HG02884 (cell line): Measurements from ENCODE around the gene HCRTR1.

Experiments used
- ATAC-seq: cut with Tn5 transposase; IDR thresholded peaks from one replicate; pipeline ENCODE4 v1.9.1; 2021; ENCODE audit warnings: mild to moderate bottlenecking, moderate library complexity; ENCODE audit not compliant: unreplicated experiment

Gene HCRTR1

DNA sequence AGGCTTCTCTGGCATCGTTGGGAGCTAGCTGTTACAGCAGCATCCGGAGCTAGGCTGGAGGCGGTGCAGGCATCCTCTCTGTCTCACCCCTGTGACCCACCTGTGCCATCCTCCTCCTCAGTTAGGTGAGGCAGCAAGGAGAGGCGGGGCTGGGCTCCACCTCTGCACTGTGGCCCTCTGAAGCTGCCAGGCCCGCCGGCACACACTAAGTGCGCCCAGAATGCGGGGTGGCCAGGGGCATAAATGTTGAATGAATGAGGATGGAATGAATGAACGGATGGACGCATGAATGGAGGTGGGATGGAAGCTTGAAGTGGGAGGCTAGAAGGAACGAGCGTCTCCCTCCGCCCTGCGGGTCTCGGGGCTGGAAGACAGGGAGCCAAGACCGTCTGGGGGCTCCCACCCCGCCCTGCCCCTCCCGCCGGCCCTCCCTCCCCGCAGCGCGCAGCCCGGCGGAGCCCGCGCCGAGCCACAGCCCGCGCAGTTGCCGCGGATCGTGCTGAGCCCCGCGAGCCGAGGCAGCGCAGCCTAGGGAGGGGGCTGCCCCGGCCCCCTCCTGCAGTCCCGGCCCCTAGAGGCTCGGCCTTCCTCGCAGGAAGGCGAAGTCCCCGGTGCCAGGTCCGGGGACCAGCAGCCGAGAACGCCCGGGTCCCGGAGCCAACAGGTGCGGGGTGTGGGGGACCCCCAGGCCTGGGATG is at the start of gene HCRTR1:
TSS of gene HCRTR1 (plus strand) at position 472 of the 698 bp plus-strand sequence. CDS start 1,504 bp downstream, outside the sequence.
- ATAC-seq, result no peak

DNA sequence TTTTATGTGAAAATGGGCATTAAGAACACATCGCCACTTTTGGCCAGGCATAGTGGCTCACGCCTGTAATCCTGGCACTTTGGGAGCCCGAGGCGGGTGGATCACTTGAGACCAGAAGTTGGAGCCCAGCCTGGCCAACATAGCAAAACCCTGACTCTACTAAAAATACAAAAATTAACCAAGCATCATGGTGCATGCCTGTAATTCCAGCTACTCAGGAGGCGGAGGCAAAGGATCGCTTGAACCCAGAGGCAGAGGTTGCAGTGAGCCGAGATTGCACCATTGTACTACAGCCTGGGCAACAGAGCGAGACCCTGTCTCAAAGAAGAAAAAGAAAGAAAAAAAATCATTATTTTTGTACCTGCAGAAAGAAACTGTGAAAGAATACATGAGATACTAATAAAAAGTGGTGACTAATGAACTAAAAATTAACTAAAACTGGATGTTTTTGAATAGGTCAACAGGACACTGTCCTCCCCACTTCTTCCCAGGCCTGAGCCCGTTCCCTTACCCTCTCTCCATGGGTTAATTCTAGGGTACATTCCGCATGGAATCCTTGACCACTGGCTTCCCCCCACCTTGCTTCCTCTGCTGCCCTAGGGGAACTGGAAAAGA is 49.4 kb upstream of the HCRTR1 start:
- ATAC-seq, result no peak

DNA sequence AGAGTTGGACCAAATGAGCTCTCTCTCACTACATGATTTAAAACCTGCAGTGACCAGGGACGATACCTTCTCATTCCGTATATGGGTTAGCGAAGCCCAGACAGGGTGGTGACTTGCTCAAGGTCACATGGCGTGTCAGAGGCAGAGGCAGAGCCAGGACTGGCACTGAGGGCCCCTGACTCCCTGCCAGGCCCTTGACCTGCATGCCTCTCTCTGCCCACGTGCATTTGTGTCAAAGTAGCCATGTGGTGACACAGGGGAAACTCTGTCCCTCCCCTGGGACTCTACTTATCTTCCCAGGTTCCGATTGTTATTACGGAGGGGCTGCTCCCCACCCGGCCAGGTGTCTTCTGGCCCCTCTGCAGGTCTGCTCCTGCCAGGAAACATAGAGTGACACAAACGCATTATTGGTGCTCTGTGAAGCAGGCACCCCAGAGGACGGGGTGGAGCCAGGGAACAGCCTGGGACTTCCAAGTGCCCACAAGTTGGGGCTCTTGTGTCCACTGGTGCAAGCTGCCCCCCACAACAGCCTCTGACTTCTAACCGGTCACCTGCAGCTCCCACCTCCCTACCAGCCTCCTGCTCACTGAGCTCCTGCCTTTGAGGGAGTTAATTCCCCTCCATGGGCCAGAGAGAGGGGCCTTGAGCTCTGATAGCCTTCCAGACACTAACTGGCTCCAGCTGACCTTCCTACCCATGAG is 48.4 kb upstream of the HCRTR1 start:
- no peak for ATAC-seq

DNA sequence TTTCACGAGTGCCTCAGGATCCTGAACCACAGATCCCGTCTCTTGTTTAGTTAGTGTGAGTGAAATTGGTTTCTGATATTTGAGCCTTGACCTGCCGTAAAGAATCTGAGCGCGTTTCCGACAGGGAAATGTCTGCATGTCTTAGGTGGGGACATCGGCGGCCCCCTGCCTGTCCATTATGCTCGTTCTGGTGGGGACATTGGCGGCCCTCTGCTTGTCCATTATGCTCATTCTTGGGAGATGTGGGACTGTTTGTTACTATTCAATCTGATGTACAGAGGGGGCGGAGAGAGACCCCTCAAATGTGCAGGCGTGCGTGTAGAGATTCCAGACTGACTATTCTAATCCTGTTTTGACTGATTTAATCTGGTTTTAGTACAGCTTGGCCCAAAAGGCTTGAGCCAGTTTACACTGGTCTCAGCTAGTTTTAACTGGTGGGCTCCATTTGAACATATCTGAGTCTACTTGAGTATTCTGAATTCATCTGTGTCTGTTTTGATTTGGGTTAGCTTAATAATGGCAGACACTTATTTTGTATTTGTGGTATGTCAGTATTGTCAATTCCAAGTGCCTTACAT is 47.8 kb upstream of the HCRTR1 start:
- ATAC-seq, result no peak

DNA sequence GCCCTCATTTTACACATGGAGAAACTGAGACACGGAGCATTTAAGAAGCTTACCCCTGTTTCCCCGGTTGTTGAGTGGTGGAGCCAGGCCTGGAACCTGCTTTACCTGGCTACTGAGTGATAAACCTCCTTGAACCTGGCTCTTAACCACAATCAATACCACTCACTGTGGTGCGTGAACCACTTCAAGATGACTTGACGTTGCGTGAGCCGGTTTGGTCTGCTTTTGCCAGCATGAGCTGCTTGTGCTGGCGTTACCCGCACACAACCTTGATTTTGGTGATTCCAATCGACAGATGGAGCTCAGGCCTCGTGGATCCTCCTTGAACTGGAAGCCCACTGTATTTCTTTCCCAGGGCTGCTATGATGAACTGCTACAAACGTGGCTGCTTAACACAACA is 47.3 kb upstream of the HCRTR1 start:
- ATAC-seq, result no peak

DNA sequence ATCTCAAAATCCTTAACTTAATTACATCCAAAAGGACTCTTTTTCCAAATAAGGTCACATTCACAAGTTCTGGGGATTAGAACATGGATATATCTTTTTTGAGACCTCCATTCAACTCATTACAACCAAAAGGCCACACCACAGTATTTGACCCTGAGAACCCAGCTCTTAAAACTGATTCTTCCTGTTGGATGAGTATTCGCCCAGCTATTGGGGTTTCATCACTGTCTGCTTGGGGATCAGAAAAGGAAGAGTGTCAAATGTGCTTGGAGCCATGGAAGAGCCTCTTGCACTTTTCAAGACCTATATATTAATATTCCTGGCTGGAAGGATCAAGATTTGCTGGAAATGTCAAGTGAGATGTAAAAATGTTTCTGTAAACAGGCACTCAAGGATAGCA is 46.6 kb upstream of the HCRTR1 start:
- ATAC-seq, result no peak

DNA sequence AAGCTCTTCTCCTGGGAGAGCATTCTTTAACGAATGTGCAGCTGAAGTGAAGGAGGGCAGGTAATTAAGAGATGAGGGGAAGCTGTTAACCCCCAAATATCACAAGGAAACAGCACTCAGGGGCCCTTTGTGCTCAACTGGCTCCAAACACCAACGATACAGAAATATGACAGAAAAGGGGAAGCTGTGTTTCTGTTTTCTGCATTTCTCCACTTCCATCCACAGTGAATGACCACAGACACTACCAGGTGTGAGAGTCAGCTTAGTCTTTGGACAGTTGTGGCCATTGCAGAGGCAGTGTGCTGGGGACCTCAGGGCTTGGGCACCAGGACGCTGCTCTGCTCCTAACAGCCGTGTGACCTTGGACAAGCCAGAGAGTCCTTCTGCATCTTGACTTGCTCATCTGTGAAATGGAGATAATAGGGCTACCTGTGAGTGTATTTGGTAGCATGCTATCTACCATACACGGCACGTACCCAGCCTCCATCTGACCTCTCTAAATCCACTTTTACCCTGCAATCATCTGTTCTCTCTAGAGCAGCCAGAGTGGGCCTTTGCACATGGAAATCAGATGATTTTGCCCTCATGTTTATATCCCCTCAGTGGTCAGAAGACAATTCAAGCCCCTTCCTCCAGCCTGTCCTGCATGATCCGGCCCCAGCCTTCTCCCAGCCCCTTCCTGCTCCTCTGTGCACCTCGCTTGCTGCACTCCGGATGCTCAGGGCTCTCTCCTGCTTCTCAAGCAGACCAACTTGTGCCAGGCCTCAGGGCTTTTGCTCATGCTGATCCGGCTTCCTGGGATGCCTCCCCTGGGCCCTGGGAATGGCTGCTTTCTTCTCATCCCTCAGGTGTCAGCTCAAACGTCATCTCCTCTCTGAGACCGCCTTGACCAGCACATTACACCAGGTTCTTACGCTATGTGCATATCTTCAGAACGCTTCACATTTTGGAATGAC is 45.9 kb upstream of the HCRTR1 start:
- no peak for ATAC-seq

DNA sequence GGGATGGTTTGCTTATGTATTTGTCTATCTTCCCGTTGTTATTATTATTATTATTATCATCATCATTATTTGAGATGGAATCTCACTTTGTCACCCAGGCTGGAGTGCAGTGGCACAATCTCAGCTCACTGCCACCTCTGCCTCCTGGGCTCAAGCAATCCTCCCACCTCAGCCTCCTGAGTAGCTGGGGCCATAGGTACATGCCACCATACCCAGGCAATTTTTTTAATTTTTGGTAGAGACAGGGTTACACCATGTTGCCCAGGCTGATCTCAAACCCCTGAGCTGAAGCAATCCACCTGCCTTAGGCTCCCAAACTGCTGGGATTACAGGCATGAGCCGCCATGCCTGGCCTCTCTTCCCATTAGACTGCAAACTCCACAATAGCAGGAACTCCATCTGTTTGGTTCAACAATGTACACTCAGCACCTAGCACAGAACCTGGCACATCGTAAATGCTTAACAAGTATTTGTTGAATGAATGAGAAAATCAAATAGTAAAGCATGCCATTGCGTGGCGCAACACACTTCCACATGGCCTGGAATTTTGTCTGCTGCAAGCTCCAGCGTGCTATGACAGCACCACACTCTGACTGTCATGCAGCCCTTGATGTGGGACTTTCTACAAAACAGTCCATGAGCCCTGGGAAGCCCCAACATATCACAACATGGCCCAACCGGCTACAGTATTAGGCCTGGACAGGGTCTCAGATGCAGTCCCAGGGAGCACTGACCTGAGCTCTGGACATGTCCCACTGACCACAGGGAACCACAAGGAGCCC is 45.0 kb upstream of the HCRTR1 start:
- ATAC-seq, result no peak

DNA sequence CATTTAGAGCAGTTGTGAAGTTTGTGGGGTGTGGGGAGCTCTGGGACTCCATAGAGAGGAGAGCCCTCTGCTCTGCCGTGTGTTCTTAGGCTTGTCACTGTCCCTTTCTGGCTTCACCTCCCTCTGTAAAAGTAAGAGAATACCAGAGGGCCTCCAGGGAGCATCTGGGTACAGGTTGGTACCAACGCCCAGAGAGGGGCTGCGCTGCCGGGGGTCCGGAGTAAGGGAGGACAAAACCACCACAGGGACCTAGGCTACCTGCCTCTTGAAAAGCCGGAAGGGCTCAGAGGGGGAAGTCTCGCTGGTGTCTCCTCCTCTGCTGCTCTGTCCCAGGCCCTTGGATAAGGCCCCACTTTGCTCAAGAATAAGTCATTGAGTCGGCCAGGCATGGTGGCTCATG is 44.2 kb upstream of the HCRTR1 start:
- ATAC-seq, result no peak

DNA sequence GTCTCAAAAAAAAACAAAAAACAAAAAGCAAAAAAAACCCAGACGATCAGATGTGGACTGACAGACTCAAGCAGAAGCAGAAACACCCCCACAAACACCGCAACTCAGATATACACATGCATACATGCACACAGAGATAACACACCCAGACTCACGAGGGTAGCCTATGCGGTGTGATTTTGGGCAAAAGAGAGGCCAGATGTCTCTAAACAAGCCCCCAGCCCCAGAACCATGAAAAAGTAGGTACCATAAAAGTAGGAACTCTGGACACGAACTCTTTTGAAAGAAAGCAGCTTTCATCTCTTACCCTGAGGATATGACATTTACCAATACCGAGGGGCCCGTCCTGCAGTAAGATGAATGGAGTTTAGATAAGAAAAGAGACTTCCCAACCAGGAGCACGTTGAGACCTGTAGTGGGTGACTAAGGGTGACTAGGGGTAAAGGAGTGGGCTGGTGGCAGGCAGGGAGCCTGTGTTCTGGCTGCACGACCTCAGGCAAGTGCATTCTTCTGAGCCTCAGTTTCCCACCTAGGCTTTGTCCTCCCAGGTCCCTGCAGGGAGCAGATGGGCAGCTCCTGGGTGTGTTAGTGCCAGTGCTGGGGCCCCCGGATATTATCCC is 42.6 kb upstream of the HCRTR1 start:
- ATAC-seq, result no peak

DNA sequence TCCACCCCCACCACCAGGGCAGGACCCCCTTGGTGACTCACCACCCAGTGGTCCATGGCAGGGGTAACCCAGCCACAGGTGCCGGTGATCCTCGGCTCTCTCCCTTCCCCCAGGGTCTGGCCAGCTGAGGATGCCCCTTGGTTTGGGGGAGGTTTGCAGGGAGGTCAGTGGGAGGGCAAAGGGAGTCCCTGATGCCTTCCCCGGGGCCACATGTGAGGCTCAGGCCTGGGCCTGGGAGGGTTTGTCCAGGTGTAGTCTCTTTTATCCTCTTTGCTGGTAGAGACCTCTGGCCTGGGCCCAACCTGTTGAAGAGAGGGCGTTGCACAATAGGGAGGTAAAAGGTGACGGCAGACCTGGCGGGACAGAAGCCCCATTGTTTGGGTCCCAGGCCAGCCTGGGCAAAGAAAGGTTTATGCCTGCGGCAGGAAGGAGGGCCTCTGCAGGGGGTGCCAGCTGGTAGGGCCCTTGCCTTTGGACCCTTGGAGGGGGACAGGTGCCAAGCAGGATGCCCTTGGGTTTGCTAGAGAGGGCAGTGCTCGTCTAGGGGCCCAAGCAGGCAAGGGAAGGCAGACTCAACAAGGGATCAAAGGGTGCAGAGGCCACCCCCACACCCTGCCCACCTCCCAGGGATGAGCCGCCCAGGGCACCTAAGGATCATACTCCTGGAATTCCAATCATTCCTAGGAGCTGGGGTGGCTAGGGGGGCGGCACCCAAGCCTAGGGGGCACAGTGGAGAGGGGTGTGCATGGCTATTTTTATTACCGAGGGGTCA is 41.9 kb upstream of the HCRTR1 start:
- no peak for ATAC-seq

DNA sequence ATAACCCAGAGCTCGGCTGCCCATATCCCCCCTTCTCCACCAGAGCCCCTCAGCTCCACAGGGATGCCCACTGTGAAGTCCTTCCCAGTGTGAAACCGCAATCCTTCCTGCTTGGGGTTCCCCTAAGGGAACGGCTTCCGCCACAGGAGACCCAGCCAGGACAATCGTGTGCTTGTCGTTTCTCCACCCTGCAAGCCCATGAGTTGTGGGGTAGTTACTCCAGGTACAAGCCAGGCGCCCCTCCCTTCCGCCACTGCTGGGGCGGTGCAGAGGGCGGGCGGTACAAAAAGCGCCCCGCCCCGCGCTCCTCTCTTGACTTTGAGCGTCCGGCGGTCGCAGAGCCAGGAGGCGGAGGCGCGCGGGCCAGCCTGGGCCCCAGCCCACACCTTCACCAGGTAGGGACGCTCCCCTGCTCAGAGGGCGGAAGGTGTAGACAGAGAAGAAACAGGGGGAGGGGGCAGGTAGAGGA is 41.3 kb upstream of the HCRTR1 start, which contains the start of gene TINAGL1:
TSS of gene TINAGL1 (plus strand) at position 315 of the 469 bp plus-strand sequence. CDS start 634 bp downstream, outside the sequence.
- no peak for ATAC-seq

DNA sequence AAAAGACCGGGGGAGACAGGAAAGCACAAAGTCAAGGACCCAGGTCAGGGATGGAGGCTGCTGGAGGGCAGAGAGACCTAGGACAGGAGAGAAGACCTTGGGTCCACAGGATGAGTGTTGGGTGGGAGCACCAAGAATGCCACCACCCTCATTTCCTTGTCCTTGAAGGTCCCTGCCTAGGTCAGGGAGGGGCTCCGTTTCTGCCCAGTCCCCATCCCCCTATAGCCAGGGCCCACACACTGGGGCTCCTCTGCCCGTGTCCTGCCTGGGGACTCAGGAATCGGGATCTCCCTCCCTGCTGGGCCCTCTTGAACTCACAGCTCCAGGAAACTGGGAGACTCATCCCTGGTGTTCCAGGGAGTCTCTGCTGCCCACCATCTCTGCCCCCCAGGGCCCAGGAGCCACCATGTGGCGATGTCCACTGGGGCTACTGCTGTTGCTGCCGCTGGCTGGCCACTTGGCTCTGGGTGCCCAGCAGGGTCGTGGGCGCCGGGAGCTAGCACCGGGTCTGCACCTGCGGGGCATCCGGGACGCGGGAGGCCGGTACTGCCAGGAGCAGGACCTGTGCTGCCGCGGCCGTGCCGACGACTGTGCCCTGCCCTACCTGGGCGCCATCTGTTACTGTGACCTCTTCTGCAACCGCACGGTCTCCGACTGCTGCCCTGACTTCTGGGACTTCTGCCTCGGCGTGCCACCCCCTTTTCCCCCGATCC is 40.6 kb upstream of the HCRTR1 start:
- ATAC-seq, result no peak

DNA sequence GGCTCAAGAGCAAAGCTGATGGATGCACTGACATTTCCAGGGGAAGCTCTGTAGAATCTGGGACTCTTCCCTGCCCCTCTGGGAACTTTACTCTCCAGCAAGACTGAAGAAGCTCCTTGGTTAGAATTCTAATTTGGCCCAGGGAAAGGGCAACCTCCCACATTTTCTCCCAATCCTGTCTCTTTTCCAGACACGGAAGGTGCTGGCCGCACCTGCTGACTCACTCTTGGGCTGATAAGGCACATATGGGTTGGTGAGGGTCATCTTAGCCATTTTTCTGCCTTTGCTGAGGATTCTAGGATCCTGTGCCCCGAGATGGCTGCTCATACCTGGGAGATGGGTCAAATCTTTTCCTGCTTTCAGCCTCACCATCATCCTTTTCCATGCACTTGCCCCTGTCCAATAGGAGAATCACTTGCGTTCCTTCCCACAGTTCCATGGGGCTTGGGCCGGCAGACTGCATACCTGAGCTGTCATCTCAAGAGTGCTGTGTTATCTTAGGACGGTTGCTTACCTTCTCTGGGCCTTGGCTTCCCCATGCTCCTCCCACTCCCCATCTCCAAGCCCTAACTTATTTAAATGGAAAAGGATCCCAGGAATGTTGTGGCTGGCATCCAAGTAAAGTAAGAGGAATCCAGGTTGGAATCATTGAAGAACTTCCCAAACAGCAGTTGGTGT is 39.8 kb upstream of the HCRTR1 start:
- no peak for ATAC-seq

DNA sequence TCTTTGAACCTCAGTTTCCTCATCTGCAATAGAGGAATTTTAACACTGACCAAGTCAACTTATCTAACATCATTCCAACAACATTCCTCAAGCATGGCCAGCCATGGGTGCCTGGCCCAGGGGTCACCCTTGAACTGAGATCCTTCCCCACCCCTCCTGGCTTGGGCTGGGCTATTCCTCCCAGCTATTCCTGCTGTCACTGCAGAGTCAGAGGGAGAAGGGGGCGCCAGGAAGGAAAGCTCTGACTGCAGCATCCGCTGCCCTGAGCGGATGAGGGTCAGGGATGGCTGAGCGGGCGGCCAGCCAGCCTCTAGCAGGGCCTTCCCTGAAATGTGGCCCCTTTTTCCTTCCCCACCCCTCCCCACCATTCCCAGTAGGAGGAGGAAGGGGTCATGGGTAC is 38.1 kb upstream of the HCRTR1 start:
- ATAC-seq, result no peak

DNA sequence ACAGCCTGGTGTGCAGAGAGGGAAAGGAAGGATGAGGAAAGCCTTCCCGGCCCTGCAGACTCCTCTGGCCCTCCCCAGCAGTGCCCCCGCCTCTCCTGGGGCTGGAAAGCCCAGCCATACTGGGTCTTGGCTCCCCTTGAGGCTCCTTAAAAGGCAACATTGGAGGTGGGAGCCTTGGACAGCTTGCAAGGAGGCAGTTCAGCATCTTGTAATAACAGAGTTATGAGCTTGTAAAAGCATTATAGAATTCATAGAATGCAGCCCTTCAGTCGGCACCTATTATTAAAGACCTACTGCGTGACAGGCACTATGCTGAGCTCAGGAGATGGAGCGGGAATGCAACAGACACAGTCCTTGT is 37.0 kb upstream of the HCRTR1 start:
- no peak for ATAC-seq

DNA sequence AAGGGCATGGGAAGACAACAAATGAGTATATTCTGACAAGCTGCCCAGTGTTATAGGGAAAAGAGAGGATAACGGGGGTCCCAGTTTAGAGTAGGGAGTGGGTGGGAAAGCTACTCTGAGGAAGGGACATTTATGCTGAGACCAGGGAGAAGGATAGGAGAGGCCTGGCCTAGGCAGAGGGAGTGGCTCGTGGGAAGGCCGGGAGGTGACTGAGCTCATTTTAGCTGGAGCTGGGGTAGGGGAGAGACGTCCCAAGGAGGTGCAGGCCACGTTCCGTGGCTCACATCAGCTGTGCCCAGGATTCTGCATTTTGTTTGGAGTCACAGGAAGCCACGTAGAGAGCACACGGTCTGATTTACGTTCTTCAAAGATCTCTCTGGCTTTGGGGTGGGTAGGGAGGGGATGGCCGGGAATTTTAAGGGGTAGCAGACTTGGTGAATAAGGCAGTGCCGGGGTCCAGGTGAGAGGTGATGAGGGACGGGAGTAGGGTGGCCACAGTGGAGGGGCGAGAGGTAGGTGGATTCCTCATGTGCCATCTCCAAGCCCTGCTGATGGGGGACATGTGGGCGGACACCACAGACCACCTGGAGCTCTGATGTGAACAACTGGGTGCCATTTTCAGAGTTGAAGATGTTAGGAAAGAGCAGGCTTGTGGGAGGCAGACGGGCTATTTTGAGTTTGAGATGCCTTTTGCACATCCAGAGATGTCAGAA is 36.4 kb upstream of the HCRTR1 start:
- ATAC-seq, result no peak
